Hepatocyte (in vitro differentiated cells): ENCODE data around the gene FBRSL1.

Experiments
- CTCF ChIP-seq: fragments of 200-600 bp; sonication (generic); IDR thresholded peaks from 2 replicates; pipeline ENCODE4 v1.5.1; 2016; ENCODE audit warnings: antibody characterized with exemption, mild to moderate bottlenecking; ENCODE audit not compliant: poor library complexity
- EZH2 ChIP-seq: fragments of 200-600 bp; sonication (generic); IDR thresholded peaks from 2 replicates; pipeline ENCODE4 v1.6.1; 2016; ENCODE audit warnings: antibody characterized with exemption, mild to moderate bottlenecking, borderline replicate concordance
- EZH2phosphoT487 ChIP-seq: fragments of 200-600 bp; sonication (generic); IDR thresholded peaks from one replicate; pipeline ENCODE4 v1.6.1; 2018; ENCODE audit warnings: antibody characterized with exemption, mild to moderate bottlenecking, low read depth, moderate library complexity; ENCODE audit not compliant: unreplicated experiment, severe bottlenecking

- TF ChIP-seq CTCF (no peak), EZH2phosphoT487 (no peak), EZH2 (no peak)
Observed at GRCh38 chr12:132524405-132524804, 34.5 kb downstream of the FBRSL1 start.
